Transverse colon (tissue), 4 donors: Measurements from ENCODE around the gene SYTL4. TPM values are rescaled to one million over a fixed set of nuclear protein-coding genes. Genes with fewer than 3 reads are reported as not detected.

Source experiments
- DNase-seq: peaks from one replicate; pipeline ENCODE4 v3.0.0-alpha.2; 2019
- H3K27ac ChIP-seq, 4 donors: fragments of 200-600 bp; sonication (generic); 2 replicates each; pipeline ENCODE4 v1.5.1; 2016 to 2018; ENCODE audit warnings: inconsistent platforms in 4 of 4
- H3K27me3 ChIP-seq: fragments of 200-600 bp; sonication (generic); 2 replicates; pipeline ENCODE4 v1.5.1; 2017; ENCODE audit warnings: inconsistent platforms
- H3K36me3 ChIP-seq, 4 donors: fragments of 200-600 bp; sonication (generic); 2 replicates each; pipeline ENCODE4 v1.5.1; 2017 to 2019; ENCODE audit warnings: inconsistent platforms in 4 of 4
- H3K4me1 ChIP-seq, 4 donors: fragments of 200-600 bp; sonication (generic); 2 replicates each; pipeline ENCODE4 v1.5.1; 2017 to 2020; ENCODE audit warnings: inconsistent platforms in 4 of 4
- H3K4me3 ChIP-seq, 4 donors: fragments of 200-600 bp; sonication (generic); 1 replicate in 1 of 4; 2 replicates in 3 of 4; pipeline versions ENCODE4 v1.5.1 to v1.6.1; 2017 to 2019; ENCODE audit warnings: inconsistent platforms in 4 of 4
- H3K9me3 ChIP-seq, 2 donors: fragments of 200-600 bp; sonication (generic); 2 replicates each; pipeline ENCODE4 v1.5.1; 2017 to 2019; ENCODE audit warnings: inconsistent platforms in 2 of 2
- EP300 ChIP-seq: sonication (generic); formaldehyde crosslinking; IDR thresholded peaks from one replicate; pipeline ENCODE4 v1.6.1; 2017; ENCODE audit warnings: antibody characterized with exemption, low read depth
- POLR2A ChIP-seq: fragments of 450-650 bp; IDR thresholded peaks from one replicate; pipeline ENCODE4 v1.6.1; 2016; ENCODE audit warnings: antibody characterized with exemption, mild to moderate bottlenecking, moderate library complexity
- POLR2AphosphoS5 ChIP-seq, 3 donors: sonication (generic); formaldehyde crosslinking; IDR thresholded peaks; one replicate each; pipeline ENCODE4 v1.6.1; 2016; ENCODE audit warnings: antibody characterized with exemption in 3 of 3
- WGBS, 2 donors: methylation state at CpG; one replicate each; pipeline ENCODE4 v1.1.5; 2018; ENCODE audit warnings: low coverage in 1 of 2; 5-methylcytosine and 5-hydroxymethylcytosine counted together
- in situ Hi-C, 4 donors: fragments of 200-750 bp; cut with MboI; loops; one replicate each; pipeline versions ENCODE4 v1.15.0 to v1.15.1; 2017; ENCODE audit warnings: low sequenced_read_pairs in 3 of 4, low pct_ligation_motif_present in 1 of 4, low pct_unique_long_range_greater_than_20kb in 1 of 4
- intact Hi-C: fragments of 100-400 bp; cut with DNase I; formaldehyde crosslinking; loops from one replicate; pipeline ENCODE4 v1.15.1; 2023; ENCODE audit warnings: low total_unique reads
- total RNA-seq, 4 donors: library from RNA; depleted of rRNA; stranded (reverse); fragments of >200 nt; gene quantifications; one replicate each; pipeline ENCODE4 v1.1.0, GENCODE V29; 2016
- TF ChIP-seq, protein P1 (sequence below), 5 experiments: fragments of 200-600 bp in 3 of 5; fragments of 450-650 bp in 2 of 5; sonication (generic) in 3 of 5; IDR thresholded peaks; 1 replicate in 2 of 5; 2 replicates in 3 of 5; pipeline ENCODE4 v1.5.1; 2016 to 2017; ENCODE audit warnings: antibody characterized with exemption in 5 of 5, inconsistent platforms in 3 of 5, mild to moderate bottlenecking in 2 of 5, moderate library complexity in 1 of 5

The SYTL4 gene
- total RNA-seq, 4 donors from 2014 or later, result 39.0 to 49.7 (median 43.1) TPM

DNA sequence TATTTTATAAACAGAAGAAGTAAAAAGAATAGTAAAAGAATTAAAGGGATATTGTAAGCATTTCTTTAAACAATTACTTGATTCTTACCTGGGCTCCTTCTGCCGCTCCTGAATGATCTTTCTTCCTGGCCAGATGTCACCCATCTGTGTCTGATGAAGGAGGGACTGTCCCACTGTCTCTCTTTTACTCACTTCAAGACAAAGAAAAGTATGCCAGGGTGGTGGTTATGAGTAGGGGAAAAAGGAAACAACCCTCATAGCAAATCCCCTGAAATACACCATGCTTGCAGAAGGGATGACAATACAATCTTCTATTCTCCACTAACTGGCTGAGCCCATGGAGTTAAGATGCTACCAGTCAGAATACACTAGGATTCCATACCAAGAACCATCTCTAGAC lies 31.1 kb downstream of the SYTL4 start:
- Histone ChIP-seq H3K27me3 (no peaks in the 10 kb centered on the region), H3K9me3 (no peaks in the 10 kb centered on the region), H3K27ac (no peak overlapping the region), H3K36me3 (no peaks in the 10 kb centered on the region), H3K4me1 (no peaks in the 10 kb centered on the region), H3K4me3 (no peak overlapping the region)
- 80 to 100% methylated on average over 1 of the region's 1 CpG for WGBS, 2 donors
- in situ Hi-C loops (no loop called here), intact Hi-C loops (no loop called here)
- DNase-seq, result no peak
- TF ChIP-seq POLR2AphosphoS5 (IDR thresholded peaks at IDR 0.05) (no peak), POLR2A (no peak), EP300 (no peak)
- TF ChIP-seq, protein P1, sequence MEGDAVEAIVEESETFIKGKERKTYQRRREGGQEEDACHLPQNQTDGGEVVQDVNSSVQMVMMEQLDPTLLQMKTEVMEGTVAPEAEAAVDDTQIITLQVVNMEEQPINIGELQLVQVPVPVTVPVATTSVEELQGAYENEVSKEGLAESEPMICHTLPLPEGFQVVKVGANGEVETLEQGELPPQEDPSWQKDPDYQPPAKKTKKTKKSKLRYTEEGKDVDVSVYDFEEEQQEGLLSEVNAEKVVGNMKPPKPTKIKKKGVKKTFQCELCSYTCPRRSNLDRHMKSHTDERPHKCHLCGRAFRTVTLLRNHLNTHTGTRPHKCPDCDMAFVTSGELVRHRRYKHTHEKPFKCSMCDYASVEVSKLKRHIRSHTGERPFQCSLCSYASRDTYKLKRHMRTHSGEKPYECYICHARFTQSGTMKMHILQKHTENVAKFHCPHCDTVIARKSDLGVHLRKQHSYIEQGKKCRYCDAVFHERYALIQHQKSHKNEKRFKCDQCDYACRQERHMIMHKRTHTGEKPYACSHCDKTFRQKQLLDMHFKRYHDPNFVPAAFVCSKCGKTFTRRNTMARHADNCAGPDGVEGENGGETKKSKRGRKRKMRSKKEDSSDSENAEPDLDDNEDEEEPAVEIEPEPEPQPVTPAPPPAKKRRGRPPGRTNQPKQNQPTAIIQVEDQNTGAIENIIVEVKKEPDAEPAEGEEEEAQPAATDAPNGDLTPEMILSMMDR (IDR thresholded peaks at IDR 0.05), result no peak

- in situ Hi-C loops (no loop called here), intact Hi-C loops (no loop called here)
Observed at GRCh38 chrX:100698551-100698950, 33.4 kb downstream of the SYTL4 start.

DNA sequence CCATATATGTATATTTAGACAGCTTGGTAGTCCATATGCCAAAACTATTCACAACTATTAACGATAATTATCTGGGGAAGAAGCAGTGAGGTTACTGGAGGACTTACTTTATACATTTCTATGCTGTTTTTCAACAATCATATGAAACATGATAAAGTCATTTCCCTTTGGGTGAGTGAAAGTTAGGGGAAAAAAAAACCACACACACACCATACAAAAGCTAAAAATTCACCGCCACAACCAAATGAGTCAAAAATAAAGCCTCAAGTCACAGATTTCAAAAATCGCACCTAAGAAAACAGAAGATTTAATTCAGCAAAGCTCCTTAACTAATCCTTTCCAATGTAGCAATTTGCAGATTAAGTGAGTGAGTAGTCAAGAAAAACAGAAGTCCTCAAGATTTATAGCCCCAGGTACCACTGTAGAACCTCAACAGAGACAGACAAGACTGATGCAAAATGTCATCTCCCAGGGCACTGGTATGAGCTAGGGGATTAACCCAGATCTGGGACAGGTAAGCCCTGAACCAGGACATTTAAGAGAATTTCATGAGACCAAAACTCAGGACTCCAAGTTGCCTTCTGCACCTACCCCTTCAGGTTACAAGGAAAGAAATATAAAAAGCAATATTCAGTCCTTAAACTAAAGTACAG lies 35.1 kb downstream of the SYTL4 start:
- H3K4me3 ChIP-seq, result no peak overlapping the region
- no peaks in the 10 kb centered on the region for H3K36me3 ChIP-seq
- no peak for DNase-seq
- intact Hi-C loops (no loop called here), in situ Hi-C loops (no loop called here)
- WGBS, 2 donors, result 76 to 83% methylated on average over 2 to 3 of the region's 3 CpGs
- H3K4me1 ChIP-seq, result no peaks in the 10 kb centered on the region
- H3K27ac ChIP-seq, result no peak overlapping the region
- H3K9me3 ChIP-seq, result no peaks in the 10 kb centered on the region
- no peaks in the 10 kb centered on the region for H3K27me3 ChIP-seq
- TF ChIP-seq POLR2A (no peak), EP300 (no peak), POLR2AphosphoS5 (IDR thresholded peaks at IDR 0.05) (no peak)
- TF ChIP-seq, protein P1 (IDR thresholded peaks at IDR 0.05), result no peak

More at GRCh38 chrX:100698551-100698950, 33.4 kb downstream of the SYTL4 start:
- Histone ChIP-seq H3K4me1 (no peaks in the 10 kb centered on the region), H3K9me3 (no peaks in the 10 kb centered on the region), H3K27me3 (no peaks in the 10 kb centered on the region), H3K4me3 (no peak overlapping the region), H3K27ac (no peak overlapping the region), H3K36me3 (no peaks in the 10 kb centered on the region)
- no peak for DNase-seq
- no peak for TF ChIP-seq POLR2A
- TF ChIP-seq EP300, result no peak
- TF ChIP-seq, protein P1 (IDR thresholded peaks at IDR 0.05), result no peak
- TF ChIP-seq POLR2AphosphoS5 (IDR thresholded peaks at IDR 0.05), result no peak

DNA sequence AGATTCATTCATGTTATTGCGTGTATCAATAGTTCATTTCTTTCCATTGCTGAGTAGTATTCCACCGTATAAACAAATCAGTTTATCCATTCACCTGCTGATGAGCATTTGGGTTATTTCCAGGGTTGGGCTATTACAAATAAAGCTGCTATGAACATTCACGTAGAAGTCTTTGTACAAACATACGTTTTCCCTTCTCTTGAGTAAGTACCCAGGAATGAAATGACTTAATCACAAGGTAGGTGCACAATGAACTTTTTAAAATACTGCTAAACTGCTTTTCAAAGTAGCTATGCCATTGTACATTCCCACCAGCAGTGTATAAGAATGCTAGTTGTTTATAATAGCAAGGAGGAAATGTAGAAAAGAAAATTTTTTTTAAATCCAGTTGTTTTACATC lies 35.9 kb downstream of the SYTL4 start:
- intact Hi-C loops (no loop called here), in situ Hi-C loops (no loop called here)
- TF ChIP-seq, protein P1 (IDR thresholded peaks at IDR 0.05), result no peak
- TF ChIP-seq POLR2A, result no peak
- no peak for TF ChIP-seq POLR2AphosphoS5 (IDR thresholded peaks at IDR 0.05)
- TF ChIP-seq EP300, result no peak
- no peak for DNase-seq
- no peak overlapping the region for H3K4me3 ChIP-seq
- no peaks in the 10 kb centered on the region for H3K4me1 ChIP-seq
- no peak overlapping the region for H3K27ac ChIP-seq
- no peaks in the 10 kb centered on the region for H3K36me3 ChIP-seq
- H3K27me3 ChIP-seq, result no peaks in the 10 kb centered on the region
- no peaks in the 10 kb centered on the region for H3K9me3 ChIP-seq
- 54 to 70% methylated on average over 2 to 4 of the region's 4 CpGs for WGBS, 2 donors
